Psoas muscle (tissue), 8 donors: ENCODE results near the gene GEN1. TPM values are rescaled to one million over a fixed set of nuclear protein-coding genes. Genes with fewer than 3 reads are reported as not detected.
A peak's percentile ranks its signal among the peaks of the same experiment; 100 is the strongest.

Experiments used
- ATAC-seq, 4 donors: fragments of 200-7000 bp; cut with Tn5 transposase; one replicate each; pipeline ENCODE4 v1.9.1; 2020; ENCODE audit warnings: moderate library complexity in 3 of 4, mild to moderate bottlenecking in 2 of 4
- DNase-seq, 2 donors: peaks; one replicate each; pipeline ENCODE4 v3.0.0-alpha.2; 2020
- H3K27ac ChIP-seq: fragments of 200-600 bp; one replicate; pipeline ENCODE4 v1.8.0; 2022
- H3K27me3 ChIP-seq, 3 donors: fragments of 200-600 bp in 1 of 3; one replicate each; pipeline versions ENCODE4 v1.6.1 to v1.8.0; 2013 to 2022; ENCODE audit warnings: low read length in 2 of 3, mild to moderate bottlenecking in 2 of 3, moderate library complexity in 1 of 3; ENCODE audit not compliant: insufficient read depth in 3 of 3
- H3K36me3 ChIP-seq, 2 donors: fragments of 200-600 bp in 1 of 2; one replicate each; pipeline versions ENCODE4 v1.6.1 to v1.8.0; 2013 to 2022; ENCODE audit warnings: low read depth in 1 of 2, mild to moderate bottlenecking in 1 of 2, moderate library complexity in 1 of 2; ENCODE audit not compliant: insufficient read depth in 1 of 2
- H3K4me1 ChIP-seq: fragments of 200-600 bp; one replicate; pipeline ENCODE4 v1.8.0; 2022
- H3K4me3 ChIP-seq: fragments of 200-600 bp; one replicate; pipeline ENCODE4 v1.8.0; 2022; ENCODE audit warnings: mild to moderate bottlenecking
- H3K9me3 ChIP-seq: fragments of 200-600 bp; one replicate; pipeline ENCODE4 v1.8.0; 2022
- WGBS, 3 donors: extraction: QIAGEN DNeasy Blood & Tissue Kit; methylation state at CpG; one replicate each; pipeline versions ENCODE4 v1.1.6 to v1.1.7; 2013; 5-methylcytosine and 5-hydroxymethylcytosine counted together
- intact Hi-C, 2 donors: fragments of 100-400 bp; cut with DNase I; formaldehyde crosslinking; loops; one replicate each; pipeline versions ENCODE4 v1.11.0 to v1.14.2; 2022
- polyA plus RNA-seq, 3 donors: library from polyadenylated mRNA; stranded (reverse); fragments of 200-250 nt; gene quantifications; one replicate each; pipeline ENCODE4 v1.2.3, GENCODE V29; 2013
- total RNA-seq, 4 donors: library from RNA; stranded (reverse); fragmentation: NEBNext Ultra II Directional in 2 of 4; extraction: Animal tissue kit (Norgen Biotek cat#: 25700) in 2 of 4; gene quantifications; one replicate each; pipeline versions ENCODE4 v1.2.1 to v1.2.4, GENCODE V29; 2021 to 2023
- TF ChIP-seq, protein P1 (sequence below): fragments of 200-600 bp; IDR thresholded peaks from one replicate; pipeline ENCODE4 v1.8.0; 2022; ENCODE audit warnings: antibody characterized with exemption
- donor health status: healthy with polysubstance abuse.
- donor health status: DM: no; HTN: no; CAD: no; lungs with moderate emphysema.
- donor health status: Bipolar disorder and iron deficiency.
- donor health status: healthy.
- donor health status: DM: yes; HTN: yes; CAD: no.
- donor health status: DM: no; HTN: no; CAD: no.
- donor health status: DM: no; HTN: no; CAD: no.
- donor health status: DM: yes; HTN: yes; CAD: no.

The GEN1 gene
- total and polyA plus RNA-seq, 7 donors: 0.51 to 3.0 (median 1.3) TPM

DNA sequence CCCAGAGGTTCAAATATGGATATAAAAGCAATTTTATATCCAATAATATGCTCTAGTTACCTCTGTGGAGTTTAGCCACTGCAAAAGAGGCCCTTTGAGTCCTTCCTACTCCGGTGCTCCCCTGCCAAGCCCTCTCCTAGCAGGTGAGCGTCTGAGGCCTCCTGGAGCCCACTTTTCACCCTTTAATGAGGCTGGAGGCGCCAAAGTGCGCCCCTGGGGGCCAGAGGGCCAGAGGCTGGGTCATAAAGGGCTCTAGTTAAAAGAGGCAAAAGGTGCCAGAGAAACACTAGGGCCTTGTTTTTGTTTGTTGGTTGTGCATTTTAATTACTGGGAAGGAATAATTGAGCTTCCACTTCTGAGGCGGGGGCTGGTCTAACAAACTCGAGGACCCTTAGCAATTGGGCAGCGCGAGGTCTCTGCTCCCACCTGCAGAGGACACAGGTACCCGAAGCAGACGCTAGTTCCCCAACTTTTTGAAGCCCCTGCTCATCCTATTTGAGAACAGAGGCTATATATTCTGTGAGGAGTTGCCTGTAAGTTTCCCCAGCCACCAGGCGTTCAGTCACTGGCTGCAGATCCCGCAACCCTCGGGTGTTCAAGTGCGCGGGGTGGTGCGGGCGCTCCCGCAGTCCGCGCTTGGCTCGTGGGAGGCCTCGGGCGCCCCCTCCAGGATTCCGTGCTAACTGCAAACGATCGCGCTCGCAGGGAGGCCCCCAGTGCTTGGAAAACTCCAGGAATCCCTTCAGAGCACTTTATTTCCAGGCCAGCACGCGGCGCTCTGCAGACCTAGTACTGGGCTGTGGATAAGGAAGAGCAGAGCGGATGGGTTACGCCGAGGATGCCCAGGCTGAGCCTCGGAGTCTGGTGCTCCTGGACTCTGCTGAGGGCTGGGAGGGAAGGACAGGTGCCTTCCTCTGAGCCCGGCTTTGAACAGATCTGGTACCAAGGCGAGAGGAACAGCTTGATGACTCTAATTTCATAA, 76.4 kb downstream of the GEN1 start:
- 12 to 15% (median 13%) methylated on average over 37 of the region's 37 CpGs for WGBS, 3 donors
- Histone ChIP-seq H3K27ac (no peak overlapping the region), H3K4me1 (no peaks in the 10 kb centered on the region), H3K27me3 (no peaks in the 10 kb centered on the region), H3K36me3 (no peaks in the 10 kb centered on the region), H3K4me3 (peak overlapping the region; percentile 50), H3K9me3 (no peaks in the 10 kb centered on the region)
- TF ChIP-seq, protein P1, sequence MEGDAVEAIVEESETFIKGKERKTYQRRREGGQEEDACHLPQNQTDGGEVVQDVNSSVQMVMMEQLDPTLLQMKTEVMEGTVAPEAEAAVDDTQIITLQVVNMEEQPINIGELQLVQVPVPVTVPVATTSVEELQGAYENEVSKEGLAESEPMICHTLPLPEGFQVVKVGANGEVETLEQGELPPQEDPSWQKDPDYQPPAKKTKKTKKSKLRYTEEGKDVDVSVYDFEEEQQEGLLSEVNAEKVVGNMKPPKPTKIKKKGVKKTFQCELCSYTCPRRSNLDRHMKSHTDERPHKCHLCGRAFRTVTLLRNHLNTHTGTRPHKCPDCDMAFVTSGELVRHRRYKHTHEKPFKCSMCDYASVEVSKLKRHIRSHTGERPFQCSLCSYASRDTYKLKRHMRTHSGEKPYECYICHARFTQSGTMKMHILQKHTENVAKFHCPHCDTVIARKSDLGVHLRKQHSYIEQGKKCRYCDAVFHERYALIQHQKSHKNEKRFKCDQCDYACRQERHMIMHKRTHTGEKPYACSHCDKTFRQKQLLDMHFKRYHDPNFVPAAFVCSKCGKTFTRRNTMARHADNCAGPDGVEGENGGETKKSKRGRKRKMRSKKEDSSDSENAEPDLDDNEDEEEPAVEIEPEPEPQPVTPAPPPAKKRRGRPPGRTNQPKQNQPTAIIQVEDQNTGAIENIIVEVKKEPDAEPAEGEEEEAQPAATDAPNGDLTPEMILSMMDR: peak; percentile 88
- DNase-seq (peak; percentile 63 to 85), ATAC-seq (peak; percentile 94 to 99 (median 96))
- intact Hi-C loops: loop anchor here (2.0 to 5.0 kb wide), 4 partner anchors 76 to 112 kb away; partner anchors contain the start of genes GEN1 (in 1 of the 2) and SMC6 (in 1 of the 2)

DNA sequence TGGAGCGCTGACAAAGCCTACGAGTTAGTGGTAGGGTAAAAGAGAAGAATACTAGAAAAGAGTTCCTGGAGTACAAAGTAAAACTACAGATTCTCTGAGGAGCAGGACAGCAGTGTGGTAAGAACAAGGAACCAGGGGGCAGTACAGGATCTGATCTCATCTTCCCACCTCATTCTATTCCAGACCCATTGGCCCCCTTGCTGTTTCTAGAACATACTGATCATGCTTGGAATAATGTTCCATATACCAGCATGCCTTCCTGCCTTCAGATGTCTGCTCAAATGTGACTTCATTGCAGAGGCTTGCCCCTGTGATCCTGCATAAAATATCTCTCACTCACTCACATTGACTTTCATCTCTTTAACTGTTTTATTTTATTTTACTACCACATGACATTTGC, 81.6 kb downstream of the GEN1 start:
- H3K4me3 ChIP-seq: no peak overlapping the region
- no peaks in the 10 kb centered on the region for H3K36me3 ChIP-seq
- DNase-seq (no peak), ATAC-seq (no peak)
- TF ChIP-seq, protein P1: no peak
- 24 to 83% (median 60%) methylated on average over 2 of the region's 2 CpGs for WGBS, 3 donors
- H3K4me1 ChIP-seq: no peaks in the 10 kb centered on the region
- intact Hi-C loops: no loop called here
- no peaks in the 10 kb centered on the region for H3K9me3 ChIP-seq
- H3K27me3 ChIP-seq: no peaks in the 10 kb centered on the region
- no peak overlapping the region for H3K27ac ChIP-seq

Other genes starting within 250 kb of the GEN1 start
- gene RAD51AP2, start 235.7 kb upstream of the GEN1 start, total RNA-seq: under 1 TPM in 1 of 4 donors, not detected in 3; 0.06 TPM
- under 1 TPM in 1 of 3 donors, not detected in 2; 0.01 TPM for gene RAD51AP2, start 235.7 kb upstream of the GEN1 start, polyA plus RNA-seq
- under 1 TPM in 2 of 4 donors, not detected in 2; 0.12 to 0.27 TPM for gene VSNL1, start 213.4 kb upstream of the GEN1 start, total RNA-seq
- gene VSNL1, start 213.4 kb upstream of the GEN1 start, polyA plus RNA-seq: under 1 TPM in 2 of 3 donors, not detected in 1; 0.05 to 0.52 TPM
- 10 to 100 TPM in 1 of 4 donors, 1 to 10 TPM in 3; 6.5 to 10.2 (median 9.4) TPM for gene SMC6, start 328 bp upstream of the GEN1 start, total RNA-seq
- gene SMC6, start 328 bp upstream of the GEN1 start, polyA plus RNA-seq: 10 to 100 TPM in 1 of 3 donors, 1 to 10 TPM in 2; 4.8 to 10.5 (median 5.7) TPM
- gene MSGN1, start 62.3 kb downstream of the GEN1 start, total RNA-seq: not detected
- gene MSGN1, start 62.3 kb downstream of the GEN1 start, polyA plus RNA-seq: not detected
- gene KCNS3, start 124.5 kb downstream of the GEN1 start, total RNA-seq: 10 to 100 TPM in 2 of 4 donors, 1 to 10 TPM in 2; 5.8 to 14.6 (median 10.1) TPM
- 10 to 100 TPM in 2 of 3 donors, 1 to 10 TPM in 1; 3.6 to 29.2 (median 12.1) TPM for gene KCNS3, start 124.5 kb downstream of the GEN1 start, polyA plus RNA-seq